HG03439 (cell line): ENCODE results near the gene HMCN2.

Experiments
- ATAC-seq: cut with Tn5 transposase; IDR thresholded peaks from one replicate; pipeline ENCODE4 v1.9.1; 2021; ENCODE audit warnings: mild to moderate bottlenecking, moderate library complexity; ENCODE audit not compliant: unreplicated experiment

Gene HMCN2

GRCh38 chr9:130405657-130406257, 140.2 kb downstream of the HMCN2 start:
- ATAC-seq, result no peak

GRCh38 chr9:130406278-130406895, 140.8 kb downstream of the HMCN2 start:
- ATAC-seq, result no peak

GRCh38 chr9:130407916-130408663, 142.5 kb downstream of the HMCN2 start:
- no peak for ATAC-seq

- ATAC-seq, result no peak
These were observed 143.1 kb downstream of the HMCN2 start for GRCh38 chr9:130408669-130409068.

- ATAC-seq, result no peak
These were observed 143.7 kb downstream of the HMCN2 start for GRCh38 chr9:130409246-130409645.

GRCh38 chr9:130410443-130410842, 144.9 kb downstream of the HMCN2 start:
- ATAC-seq, result no peak

GRCh38 chr9:130411566-130411915, 146.0 kb downstream of the HMCN2 start:
- ATAC-seq, result no peak

- no peak for ATAC-seq
These were observed 148.6 kb downstream of the HMCN2 start for GRCh38 chr9:130414081-130414731.

- no peak for ATAC-seq
These were observed 149.6 kb downstream of the HMCN2 start for GRCh38 chr9:130414910-130415746.

GRCh38 chr9:130417602-130418001, 152.0 kb downstream of the HMCN2 start:
- ATAC-seq, result no peak

GRCh38 chr9:130418776-130419175, 153.2 kb downstream of the HMCN2 start:
- no peak for ATAC-seq

- ATAC-seq, result no peak
These were observed 154.0 kb downstream of the HMCN2 start for GRCh38 chr9:130419521-130420035.

GRCh38 chr9:130421154-130421801, 155.7 kb downstream of the HMCN2 start:
- no peak for ATAC-seq

GRCh38 chr9:130421802-130422276, 156.3 kb downstream of the HMCN2 start:
- no peak for ATAC-seq

GRCh38 chr9:130422546-130422945, 157.0 kb downstream of the HMCN2 start:
- ATAC-seq, result no peak

- ATAC-seq, result no peak
These were observed 157.7 kb downstream of the HMCN2 start for GRCh38 chr9:130423272-130423671.

GRCh38 chr9:130424595-130425454, 159.3 kb downstream of the HMCN2 start:
- no peak for ATAC-seq

GRCh38 chr9:130425741-130426466, 160.3 kb downstream of the HMCN2 start:
- ATAC-seq, result no peak

- ATAC-seq, result no peak
These were observed 160.9 kb downstream of the HMCN2 start for GRCh38 chr9:130426467-130426773.
